Pons (tissue), 1 donor: ENCODE data around the gene USP48.
A peak's percentile ranks its signal among the peaks of the same experiment; 100 is the strongest.
"Not testable (repeated sequence)": the region's sequence is repeated elsewhere in the genome, so short reads cannot be mapped to it uniquely, and the experiment has no call there.

ENCODE experiments used
- DNase-seq: peaks from one replicate; pipeline ENCODE4 v3.0.0-alpha.2; 2016; ENCODE audit warnings: low spot score

USP48 gene, protein sequence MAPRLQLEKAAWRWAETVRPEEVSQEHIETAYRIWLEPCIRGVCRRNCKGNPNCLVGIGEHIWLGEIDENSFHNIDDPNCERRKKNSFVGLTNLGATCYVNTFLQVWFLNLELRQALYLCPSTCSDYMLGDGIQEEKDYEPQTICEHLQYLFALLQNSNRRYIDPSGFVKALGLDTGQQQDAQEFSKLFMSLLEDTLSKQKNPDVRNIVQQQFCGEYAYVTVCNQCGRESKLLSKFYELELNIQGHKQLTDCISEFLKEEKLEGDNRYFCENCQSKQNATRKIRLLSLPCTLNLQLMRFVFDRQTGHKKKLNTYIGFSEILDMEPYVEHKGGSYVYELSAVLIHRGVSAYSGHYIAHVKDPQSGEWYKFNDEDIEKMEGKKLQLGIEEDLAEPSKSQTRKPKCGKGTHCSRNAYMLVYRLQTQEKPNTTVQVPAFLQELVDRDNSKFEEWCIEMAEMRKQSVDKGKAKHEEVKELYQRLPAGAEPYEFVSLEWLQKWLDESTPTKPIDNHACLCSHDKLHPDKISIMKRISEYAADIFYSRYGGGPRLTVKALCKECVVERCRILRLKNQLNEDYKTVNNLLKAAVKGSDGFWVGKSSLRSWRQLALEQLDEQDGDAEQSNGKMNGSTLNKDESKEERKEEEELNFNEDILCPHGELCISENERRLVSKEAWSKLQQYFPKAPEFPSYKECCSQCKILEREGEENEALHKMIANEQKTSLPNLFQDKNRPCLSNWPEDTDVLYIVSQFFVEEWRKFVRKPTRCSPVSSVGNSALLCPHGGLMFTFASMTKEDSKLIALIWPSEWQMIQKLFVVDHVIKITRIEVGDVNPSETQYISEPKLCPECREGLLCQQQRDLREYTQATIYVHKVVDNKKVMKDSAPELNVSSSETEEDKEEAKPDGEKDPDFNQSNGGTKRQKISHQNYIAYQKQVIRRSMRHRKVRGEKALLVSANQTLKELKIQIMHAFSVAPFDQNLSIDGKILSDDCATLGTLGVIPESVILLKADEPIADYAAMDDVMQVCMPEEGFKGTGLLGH

GRCh38 chr1:21782868-21783678 is at the start of gene USP48:
USP48 (minus strand) TSS chr1:21783149; CDS start chr1:21782957, 192 bp downstream.
- peak; percentile 98 for DNase-seq

GRCh38 chr1:21831454-21831970 is 48.6 kb upstream of the USP48 start:
- DNase-seq = no peak

DNA sequence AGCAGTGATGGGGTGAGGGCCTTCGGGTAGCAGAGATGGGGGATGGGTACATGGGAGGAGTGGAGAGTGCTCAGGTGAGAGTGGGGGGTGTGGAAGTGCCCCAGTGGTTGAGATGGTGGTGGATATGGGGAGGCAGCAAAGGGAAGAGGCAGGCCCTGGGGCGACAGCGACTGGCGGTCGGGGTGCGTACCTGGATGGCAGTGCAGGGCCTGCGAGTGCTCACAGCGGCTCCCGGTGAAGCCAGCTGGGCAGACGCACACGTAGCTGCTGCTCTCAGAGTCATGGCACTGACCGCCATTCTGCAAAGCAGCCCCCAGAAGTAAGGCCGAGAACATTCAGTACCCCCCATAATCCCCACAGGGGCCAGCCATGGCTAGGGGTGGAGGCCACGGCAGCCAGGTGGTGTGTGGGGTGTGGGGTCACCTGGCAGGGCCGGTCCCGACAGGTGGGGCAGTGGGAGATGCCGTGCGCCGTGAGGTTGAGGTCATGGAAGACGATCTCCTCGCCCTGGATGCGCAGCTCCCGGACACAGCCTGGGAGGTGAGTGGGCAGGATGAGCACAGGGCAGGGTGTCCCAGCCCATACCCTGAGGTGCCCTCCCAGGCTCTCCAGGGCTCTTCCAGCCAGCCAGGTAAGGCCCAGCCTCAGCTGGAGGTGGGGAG is 48.0 kb upstream of the USP48 start:
- DNase-seq = no peak

GRCh38 chr1:21829294-21829693 is 46.3 kb upstream of the USP48 start:
- no peak for DNase-seq

DNA sequence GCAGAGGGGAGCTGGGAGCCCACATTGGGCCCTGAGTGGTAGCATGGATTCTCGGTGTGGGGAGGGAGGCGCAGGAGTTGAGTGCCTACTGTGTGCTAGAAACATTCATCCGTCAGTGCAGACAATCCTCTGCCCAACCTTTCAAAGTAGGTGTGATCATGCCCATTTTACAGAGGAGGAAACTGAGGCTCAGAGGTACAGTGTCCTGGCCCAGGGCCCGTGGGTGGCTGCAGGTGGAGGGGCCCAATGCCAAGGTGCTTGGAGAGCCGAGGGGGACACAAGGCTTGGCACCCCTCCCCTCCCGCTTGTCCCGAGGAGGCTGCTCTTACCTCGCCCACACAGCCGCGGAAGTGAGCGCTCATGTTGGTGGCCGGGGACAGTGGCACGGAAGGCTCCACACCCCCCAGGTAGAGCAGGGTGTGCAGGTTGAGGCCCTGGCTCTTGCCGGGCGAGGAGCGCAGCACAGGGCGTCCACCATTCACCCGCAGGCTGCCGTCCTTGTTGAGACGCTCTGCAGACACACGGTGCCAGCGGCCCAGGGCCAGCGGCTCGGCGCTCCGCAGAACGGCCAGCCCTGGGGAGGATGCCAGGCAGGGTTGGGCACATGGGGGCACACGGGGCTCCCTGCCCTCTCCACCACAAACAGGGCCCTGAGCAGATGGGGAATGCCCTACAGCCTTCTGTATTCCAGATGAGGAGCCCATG is 45.7 kb upstream of the USP48 start:
- DNase-seq = no peak

DNA sequence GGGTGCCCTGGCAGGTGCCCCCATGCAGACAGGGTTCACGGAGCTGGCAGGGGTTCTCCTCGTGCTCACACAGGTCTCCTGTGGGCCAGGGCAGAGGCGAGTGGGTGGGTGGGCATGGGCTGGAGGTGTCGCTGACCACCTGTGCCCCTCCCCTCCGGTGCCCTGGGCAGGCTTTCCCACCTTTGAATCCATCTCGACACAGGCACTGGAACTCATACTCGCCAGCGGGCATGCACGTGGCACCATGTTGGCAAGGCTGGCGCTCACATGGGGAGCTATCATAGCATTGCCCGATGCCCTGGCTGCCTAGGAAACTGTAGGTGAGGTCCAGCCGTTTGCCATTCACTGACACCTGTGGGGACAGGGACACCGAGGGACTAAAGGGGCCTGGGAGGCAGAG is 45.1 kb upstream of the USP48 start:
- DNase-seq = no peak

DNA sequence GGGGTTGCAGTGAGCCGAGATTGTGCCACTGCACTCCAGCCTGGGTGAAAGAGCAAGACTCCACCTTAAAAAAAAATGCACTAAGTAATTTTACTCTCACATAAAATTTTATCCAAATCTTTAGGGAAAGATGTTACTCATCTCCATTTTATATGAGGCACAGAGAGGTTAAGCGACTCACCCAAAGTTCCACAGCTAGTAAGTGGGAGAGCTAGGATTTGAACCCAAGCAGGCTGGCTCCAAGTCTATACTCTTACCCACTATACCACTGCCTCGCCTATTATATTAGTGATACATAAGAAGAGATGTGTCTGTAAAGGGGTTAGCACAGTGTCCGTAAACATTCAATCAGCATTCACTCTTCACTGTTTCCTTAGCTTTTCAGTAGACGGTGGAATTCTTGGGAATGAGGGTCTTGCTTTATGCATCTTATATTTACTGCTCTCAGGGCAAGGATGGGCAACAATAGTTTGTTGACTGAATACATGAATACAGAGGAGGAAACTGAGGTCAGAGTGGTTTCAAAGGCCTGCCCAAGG is 44.3 kb upstream of the USP48 start:
- no peak for DNase-seq

DNA sequence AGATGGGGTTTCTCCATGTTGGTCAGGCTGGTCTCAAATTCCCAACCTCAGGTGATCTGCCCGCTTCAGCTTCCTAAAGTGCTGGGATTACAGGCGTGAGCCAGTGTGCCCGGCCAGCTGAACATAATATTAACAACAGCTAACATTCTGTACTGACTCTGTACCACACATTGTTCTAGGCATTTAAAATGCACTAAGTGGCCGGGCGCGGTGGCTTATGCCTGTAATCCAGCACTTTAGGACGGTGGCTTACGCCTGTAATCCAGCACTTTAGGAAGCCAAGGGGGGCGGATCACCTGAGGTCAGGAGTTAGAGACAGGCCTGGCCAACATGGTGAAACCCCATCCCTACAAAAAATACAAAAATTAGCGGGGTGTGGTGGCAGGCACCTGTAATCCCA is 43.7 kb upstream of the USP48 start:
- DNase-seq = not testable (repeated sequence)

- DNase-seq = no peak
Measured at GRCh38 chr1:21825393-21825792, 42.4 kb upstream of the USP48 start.

DNA sequence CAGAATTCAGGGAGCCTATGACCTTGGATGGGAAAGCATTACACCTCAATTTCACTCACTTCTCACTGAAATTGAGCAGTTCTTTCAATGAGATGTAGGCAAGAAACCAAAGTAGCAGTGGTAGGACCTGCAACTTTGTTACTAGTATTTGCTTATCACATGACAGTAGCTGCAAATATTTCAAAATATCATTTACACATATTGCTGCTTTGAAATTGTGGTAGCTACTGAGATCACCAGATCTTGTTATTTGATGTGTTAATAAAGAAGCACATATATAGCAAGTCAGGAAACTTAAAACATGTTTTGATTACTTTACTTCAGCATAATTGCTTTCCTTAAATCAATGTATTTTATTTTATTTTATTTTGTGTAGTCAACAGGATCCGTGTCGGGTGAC is 42.0 kb upstream of the USP48 start:
- no peak for DNase-seq

- no peak for DNase-seq
Measured at GRCh38 chr1:21823980-21824702, 41.2 kb upstream of the USP48 start.

GRCh38 chr1:21823206-21823979 is 40.4 kb upstream of the USP48 start:
- no peak for DNase-seq

DNA sequence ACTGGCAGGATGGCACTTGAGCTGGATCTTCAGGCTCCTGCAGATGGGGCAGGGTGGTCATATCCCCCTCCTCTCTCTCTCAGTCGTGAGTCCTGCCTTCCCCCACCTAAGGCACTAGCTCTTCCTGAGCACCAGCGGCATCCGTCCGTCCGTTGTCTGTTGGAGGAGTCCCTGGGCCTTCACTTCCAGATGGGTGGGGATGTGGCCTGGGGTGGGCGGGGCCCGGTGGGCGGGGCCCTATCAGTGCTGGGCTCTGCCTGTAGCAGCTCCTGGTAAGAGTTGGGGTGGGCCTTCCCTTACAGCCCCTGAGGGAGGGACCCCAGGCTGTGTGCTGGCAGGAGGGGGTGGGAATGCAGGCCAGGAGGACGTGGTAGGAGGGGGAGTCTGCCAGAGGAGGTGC is 39.4 kb upstream of the USP48 start:
- DNase-seq = no peak

GRCh38 chr1:21821385-21822019 is 38.6 kb upstream of the USP48 start:
- DNase-seq = no peak

DNA sequence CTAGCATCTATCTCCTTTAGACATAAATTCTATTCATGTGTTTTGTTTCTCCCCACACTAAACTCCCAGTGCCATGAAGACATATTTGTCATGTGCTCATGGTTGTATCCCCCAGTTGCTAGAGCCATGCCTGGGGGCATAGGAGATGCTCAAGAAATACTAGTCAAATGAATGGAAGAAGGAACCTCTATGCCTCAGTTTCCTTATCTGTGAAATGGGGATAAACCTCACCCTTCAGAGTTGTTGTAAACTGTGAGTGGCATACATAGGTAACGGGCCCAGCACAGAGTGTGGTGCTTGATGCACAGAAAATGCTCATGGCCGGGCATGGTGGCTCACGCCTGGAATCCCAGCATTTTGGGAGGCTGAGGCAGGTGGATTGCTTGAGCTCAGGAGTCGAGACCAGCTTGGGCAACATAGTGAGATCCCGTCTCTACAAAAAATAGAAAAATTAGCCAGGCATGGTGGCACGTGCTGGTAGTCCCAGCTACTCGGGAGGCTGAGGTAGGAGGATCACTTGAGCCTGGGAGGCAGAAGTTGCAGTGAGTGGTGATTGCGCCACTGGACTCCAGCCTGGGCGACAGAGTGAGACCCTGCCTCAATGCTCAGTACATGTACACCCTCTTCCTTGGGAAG is 37.8 kb upstream of the USP48 start:
- no peak for DNase-seq

DNA sequence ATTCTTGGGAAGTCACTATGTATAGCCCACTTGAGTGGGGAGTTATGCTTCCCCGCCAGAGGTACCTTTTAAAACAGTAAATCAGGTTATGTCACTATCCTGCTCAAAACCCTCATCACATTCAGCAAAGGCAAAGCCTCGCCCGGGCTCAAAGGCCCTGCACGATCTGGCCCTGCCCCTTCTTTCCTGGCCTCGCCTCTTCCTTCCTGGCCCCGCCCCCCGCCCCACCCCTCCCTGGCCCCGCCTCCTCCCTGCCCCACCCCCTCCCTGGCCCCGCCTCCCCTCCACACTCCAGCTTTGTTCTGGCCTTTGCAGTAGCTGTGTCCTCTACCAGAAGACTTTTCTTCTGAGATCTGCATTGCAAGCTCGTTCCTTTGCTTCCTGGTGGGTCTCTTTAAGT is 35.7 kb upstream of the USP48 start:
- no peak for DNase-seq

- DNase-seq = no peak
Measured at GRCh38 chr1:21816602-21817302, 33.8 kb upstream of the USP48 start.
